ENCODE results near the gene TNNI2. TPM values are rescaled to one million over a fixed set of nuclear protein-coding genes. Genes with fewer than 3 reads are reported as not detected.

The TNNI2 gene
- total and polyA plus RNA-seq, 10 of the 15 experiments (the other 5 are each of a cell fraction or from before 2014, with no cell fraction given), result 0.14 to 0.79 (median 0.37) TPM; not detected in 4

DNA sequence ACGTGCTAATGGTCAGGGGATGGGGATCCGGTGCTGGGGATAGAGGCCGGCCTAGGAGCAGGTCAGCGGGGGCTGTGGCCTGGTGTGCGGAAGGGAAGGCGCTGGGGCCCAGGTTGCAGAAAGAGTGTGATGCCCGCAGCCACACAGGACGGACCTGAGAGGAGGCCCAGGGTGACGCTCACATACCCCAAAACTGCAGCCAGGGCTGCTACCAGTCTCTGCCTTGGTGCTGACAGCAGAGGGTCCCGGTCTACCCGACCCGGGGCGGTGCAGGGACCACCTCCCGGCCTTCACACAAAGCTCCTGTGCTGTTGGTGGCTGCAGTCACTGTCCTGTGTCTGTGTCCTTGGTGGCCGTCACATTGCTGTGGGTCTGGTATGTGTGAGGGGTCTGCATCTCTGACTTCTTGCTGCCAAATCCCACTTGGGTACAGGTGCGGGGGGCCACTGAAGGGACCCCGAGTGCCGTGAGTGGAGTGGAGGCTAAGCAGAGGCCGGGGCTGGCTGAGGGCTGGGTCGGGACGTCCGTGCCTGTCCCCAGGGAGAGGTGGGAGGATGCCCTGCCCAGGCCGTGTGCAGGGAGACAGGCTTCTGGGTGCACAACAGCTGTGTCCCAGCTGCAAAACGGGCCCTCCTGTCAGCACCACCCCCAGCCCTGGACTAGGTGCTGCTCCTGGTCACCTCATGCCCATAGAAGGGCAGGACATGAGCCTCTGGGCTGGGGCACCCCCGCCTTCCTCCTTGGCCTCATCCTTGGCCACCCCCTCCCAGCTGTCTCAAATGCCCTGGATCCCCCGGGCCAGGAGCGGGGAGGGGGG, 15.6 kb downstream of the TNNI2 start (continued):
- 0 out of 4 replicates have a peak, but pooled peaks have one; percentile 18 to 20 for TF ChIP-seq BHLHE40 (IDR thresholded peaks at IDR 0.05; ENCODE audit: borderline replicate concordance in 1 of 2, low read depth in 2 of 2, low read length in 1 of 2)
- TF ChIP-seq NFYA (IDR thresholded peaks at IDR 0.05; ENCODE audit: borderline replicate concordance, low read depth, low read length), result no peak
- no peak for TF ChIP-seq RBBP5 (conservative IDR thresholded peaks at IDR 0.05)
- peak; percentile 98 for TF ChIP-seq TCF12 (IDR thresholded peaks at IDR 0.05; ENCODE audit: low read depth, low read length)
- 0 out of 2 replicates have a peak, but pooled peaks have one; percentile 14 for TF ChIP-seq ZNF217 (IDR thresholded peaks at IDR 0.05)
- TF ChIP-seq MEF2B (IDR thresholded peaks at IDR 0.05; ENCODE audit: partially characterized antibody, poor library complexity, severe bottlenecking), result peak; percentile 87
- TF ChIP-seq PAX5 (IDR thresholded peaks at IDR 0.05; ENCODE audit: borderline replicate concordance, low read depth, low read length), result 0 out of 2 replicates have a peak, but pooled peaks have one; percentile 54
- peak; percentile 90 to 92 for TF ChIP-seq SRF (IDR thresholded peaks at IDR 0.05; ENCODE audit: low read depth in 2 of 2, low read length in 2 of 2)
- TF ChIP-seq ZZZ3 (IDR thresholded peaks at IDR 0.05; ENCODE audit: control insufficient read depth, insufficient read length, low read depth), result no peak
- peak; percentile 97 for TF ChIP-seq TCF3 (IDR thresholded peaks at IDR 0.05; ENCODE audit: borderline replicate concordance, insufficient read depth, low read depth, low read length)
- TF ChIP-seq SMAD5 (IDR thresholded peaks at IDR 0.05; ENCODE audit: low read depth), result 0 out of 2 replicates have a peak, but pooled peaks have one; percentile 19
- TF ChIP-seq NR2C2 (IDR thresholded peaks at IDR 0.05; ENCODE audit: borderline replicate concordance, control insufficient read depth, insufficient read length, low read depth), result no peak
- TF ChIP-seq, protein P1, sequence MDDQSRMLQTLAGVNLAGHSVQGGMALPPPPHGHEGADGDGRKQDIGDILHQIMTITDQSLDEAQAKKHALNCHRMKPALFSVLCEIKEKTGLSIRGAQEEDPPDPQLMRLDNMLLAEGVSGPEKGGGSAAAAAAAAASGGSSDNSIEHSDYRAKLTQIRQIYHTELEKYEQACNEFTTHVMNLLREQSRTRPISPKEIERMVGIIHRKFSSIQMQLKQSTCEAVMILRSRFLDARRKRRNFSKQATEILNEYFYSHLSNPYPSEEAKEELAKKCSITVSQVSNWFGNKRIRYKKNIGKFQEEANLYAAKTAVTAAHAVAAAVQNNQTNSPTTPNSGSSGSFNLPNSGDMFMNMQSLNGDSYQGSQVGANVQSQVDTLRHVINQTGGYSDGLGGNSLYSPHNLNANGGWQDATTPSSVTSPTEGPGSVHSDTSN (IDR thresholded peaks at IDR 0.05; ENCODE audit: insufficient replicate concordance, low read depth, low read length), result peak; percentile 36
- TF ChIP-seq NR2F1 (conservative IDR thresholded peaks at IDR 0.05), result no peak
- TF ChIP-seq POLR2A (IDR thresholded peaks at IDR 0.05; ENCODE audit: low read depth, low read length), result peak; percentile 49; the same call in 1 of the 2 replicates
- no peak for TF ChIP-seq EZH2 (IDR thresholded peaks at IDR 0.05; ENCODE audit: borderline replicate concordance, control insufficient read depth, low read depth, low read length)
- no peak for TF ChIP-seq KAT2A (conservative IDR thresholded peaks at IDR 0.05; ENCODE audit: control insufficient read depth, low read depth, low read length)
- TF ChIP-seq, protein P2, sequence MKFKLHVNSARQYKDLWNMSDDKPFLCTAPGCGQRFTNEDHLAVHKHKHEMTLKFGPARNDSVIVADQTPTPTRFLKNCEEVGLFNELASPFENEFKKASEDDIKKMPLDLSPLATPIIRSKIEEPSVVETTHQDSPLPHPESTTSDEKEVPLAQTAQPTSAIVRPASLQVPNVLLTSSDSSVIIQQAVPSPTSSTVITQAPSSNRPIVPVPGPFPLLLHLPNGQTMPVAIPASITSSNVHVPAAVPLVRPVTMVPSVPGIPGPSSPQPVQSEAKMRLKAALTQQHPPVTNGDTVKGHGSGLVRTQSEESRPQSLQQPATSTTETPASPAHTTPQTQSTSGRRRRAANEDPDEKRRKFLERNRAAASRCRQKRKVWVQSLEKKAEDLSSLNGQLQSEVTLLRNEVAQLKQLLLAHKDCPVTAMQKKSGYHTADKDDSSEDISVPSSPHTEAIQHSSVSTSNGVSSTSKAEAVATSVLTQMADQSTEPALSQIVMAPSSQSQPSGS (IDR thresholded peaks at IDR 0.05; ENCODE audit: low read length), result no peak
